Stimulated activated CD8-positive, alpha-beta memory T cell treated with anti-CD3 and anti-CD28 coated beads, Interleukin-15, amount 100 ng/mL, for 48 hours (primary cell): ENCODE results near the gene RFT1.
A peak's percentile ranks its signal among the peaks of the same experiment; 100 is the strongest.
"Not testable (repeated sequence)": the region's sequence is repeated elsewhere in the genome, so short reads cannot be mapped to it uniquely, and the experiment has no call there.

Source experiments
- DNase-seq, 2 donors: peaks; one replicate each; pipeline ENCODE4 v3.0.0-alpha.2; 2020; ENCODE audit warnings: low read depth in 2 of 2

Gene RFT1

DNA sequence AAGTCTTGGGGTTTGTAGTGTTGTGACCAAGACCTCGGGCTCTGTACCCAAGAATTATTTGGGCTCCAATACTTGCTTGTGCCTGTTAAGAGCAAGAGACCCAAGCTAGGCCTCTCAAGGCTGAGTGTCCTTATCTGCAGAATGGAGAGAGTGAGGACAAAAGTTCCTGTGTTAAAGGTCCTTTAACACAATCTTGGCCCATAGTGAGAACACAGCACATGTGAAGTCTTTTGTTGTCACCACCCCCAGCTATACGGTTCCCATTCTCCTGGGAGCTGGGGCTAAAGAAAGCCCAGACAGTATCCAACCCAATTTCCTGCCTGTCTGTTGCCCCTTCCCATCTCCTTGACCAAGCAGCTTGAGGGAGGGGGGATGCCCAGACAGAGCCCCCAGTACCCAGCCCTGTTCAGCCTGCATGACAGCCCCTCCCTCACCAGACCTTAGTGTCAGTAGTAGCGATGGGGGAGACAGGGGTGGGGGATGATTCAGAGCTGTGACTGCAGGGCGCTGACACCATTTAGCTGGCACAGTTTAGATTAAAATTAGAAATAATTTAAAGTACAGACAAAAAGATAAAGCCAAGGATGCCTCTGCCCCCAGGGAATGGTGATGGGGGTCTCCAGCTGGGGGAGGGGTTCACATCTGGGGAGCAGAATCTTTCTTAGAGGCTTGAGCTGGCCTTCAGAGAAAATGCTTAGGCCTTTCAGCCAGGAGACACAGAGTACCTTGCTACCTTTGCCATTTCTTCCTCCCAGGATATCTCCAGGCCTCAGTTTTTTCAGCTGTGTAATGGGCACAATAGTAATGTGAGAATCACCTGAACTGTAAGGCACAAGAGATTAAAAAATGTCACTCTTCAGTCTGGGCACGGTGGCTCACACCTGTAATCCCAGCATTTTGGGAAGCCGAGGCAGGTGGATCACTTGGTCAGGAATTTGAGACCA is 33.5 kb upstream of the RFT1 start:
- DNase-seq, result no peak

DNA sequence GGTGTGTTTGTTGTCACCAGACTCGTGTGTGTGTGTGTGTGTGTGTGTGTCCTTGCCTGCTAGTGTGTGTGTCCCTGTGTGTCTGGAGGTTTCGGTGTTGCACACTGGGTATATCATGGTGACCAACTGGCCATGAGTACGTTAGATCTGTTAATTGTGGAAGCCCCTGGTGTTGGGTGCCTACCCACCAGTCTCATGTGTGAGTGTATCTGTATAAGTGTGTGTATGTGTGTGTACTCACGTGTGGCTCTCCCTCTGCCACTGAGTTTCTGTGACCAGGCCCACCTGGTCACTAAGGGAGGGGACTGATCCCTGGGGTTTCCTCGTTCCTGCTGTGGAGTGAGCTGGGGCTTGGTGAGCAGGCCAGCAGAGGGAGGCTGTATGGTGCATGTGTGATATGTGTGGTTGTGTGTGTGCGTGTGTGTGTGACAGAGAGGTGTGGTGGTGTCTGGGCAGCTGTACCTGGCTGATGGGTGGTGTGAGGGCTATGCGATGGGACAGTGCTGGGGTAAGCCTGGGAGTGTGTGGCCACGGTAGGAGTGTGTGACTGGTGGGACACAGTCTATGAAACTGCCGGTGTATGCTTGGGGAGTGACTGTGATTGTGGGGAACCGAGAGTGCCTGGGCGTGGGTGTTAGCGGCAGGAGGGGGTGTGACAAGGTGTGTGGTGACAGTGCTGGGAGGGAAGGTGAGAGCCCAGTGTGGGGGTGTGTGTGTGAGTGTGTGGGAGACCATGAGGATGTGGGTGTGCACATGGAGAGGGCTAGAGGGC is 32.6 kb upstream of the RFT1 start:
- DNase-seq, result peak in 1 of 2 donors; percentile 24

DNA sequence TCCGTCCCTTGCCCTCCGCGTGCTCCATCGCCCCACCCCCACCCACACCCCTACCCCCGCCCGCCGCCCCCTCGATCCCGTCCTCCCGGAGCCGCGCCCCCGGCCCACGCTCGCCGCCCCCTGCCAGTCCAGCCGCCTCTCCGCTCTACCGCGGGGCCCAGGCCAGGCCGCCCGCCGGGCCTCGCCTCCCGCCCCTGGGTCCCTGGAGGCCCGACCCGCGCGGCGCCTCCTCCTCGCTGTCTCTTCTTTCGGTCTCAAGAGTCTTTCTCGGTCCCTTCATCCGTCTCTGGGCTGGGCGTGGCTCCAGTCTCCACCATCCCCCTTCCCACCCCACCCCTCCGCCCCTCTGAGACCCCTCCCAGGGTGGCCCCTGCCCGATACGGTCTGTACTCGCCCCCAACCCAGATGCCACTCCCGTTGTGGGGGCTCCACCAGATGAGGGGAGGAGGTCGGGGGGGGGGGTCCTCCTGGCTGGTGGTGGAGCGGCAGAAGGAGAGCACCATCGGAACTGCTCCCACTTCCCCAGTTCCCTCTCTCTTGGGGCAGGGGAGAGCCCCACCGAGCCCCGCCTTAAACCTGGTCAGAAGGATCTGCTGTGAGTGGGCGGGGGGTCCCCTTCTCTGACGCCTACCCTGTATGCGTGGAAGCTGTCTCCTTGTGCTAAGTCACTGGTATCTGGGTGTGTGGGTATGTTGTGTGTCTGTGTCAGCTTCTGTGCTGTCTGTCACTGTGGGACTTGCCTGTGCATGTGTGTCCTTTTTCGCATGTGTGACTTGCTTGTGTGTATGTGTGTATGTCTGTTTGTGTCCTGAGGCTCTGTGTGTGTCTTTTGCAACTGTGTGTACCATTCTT is 31.8 kb upstream of the RFT1 start:
- DNase-seq, result peak in 1 of 2 donors; percentile 11

DNA sequence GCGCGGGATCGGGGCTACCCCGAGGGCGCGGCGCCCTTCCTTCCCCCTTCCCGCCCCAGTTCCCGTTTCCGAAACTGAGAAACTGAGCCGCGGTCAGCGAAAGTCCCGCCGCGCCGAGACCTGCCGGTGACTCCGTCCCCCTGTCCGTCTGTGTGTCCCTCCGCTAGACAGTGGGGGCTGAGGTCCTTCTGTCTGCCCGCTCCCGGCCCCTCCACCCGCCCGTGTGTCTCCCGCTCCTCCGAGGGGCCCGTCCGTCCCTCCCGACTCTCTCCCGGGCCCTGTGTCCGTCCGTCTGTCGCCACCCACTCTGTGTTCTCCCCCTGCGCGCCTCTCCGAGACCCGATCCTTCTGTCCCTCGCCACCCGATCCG is 31.2 kb upstream of the RFT1 start:
- DNase-seq, result no peak

DNA sequence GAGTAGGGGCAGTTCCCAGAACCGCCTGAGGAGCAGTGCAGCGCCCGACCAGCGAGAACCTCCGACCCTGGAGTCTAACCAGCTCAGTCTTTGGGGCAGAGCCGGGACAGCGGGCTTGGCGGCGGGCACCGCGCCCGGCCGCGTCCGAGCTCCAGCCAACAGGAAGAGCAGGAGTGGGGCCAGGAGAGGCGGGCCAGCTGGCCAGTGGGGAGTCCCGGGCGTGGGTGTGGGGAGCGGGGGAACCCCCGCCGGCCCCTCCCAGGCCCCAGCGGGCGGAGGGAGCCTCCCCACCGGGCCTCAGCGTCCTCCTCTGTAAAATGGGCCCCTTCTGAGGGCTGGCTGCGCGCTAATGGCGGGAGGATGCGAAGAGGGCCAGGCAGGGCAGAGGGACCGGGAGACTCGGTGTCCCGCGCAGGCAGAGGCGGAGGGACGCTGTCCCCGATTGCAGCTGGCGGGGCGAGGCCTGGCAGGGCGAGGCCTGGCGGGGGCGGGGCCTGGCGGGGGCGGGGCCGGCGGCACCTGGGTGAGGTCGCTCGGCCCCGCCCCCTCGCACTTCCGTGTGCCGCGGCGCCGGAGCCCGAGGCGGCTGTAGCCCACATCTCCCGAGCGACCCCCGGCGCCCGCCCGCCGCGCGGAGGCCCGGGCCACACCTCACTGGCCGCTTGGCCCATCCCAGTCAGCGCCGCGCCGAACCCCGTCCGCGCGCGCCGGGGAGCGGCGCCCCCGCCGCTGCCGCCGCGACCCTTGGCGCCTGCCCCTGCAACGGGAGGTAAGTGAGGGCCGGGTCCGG is 30.6 kb upstream of the RFT1 start, which contains the start of gene PRKCD:
Gene PRKCD (plus strand): TSS at position 550 of the 790 bp plus-strand sequence. CDS start 17,214 bp downstream, outside the sequence.
- DNase-seq, result peak; percentile 64 to 72

DNA sequence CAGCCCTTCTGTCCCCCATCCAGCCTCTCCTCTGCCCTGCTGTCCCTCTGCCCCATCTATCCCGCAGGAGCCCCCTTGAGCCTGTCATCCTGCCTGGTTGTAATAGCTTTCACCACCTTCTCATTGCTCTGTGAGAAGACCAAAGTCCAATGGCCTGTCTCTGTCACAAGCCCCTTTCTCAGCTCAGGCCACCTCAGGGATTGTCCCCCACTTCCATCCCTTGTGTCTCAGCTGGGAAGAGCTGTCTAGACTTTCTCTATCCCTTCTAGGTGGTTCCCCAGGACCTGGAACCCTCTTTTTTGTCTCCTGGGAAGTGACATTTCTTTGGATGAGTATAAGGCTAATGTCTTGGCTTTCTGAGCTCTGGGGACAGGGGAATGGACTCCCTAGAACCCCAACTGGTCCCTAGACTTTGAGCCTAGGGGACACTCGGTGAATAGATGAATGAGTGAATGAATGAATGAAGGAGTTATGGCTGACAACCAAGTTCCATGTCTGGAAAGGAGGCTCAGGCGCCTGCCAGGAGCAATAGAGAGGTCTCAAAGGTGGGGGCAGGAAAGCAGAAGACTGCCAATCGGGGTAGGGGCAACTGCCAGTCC is 29.9 kb upstream of the RFT1 start:
- no peak for DNase-seq

DNA sequence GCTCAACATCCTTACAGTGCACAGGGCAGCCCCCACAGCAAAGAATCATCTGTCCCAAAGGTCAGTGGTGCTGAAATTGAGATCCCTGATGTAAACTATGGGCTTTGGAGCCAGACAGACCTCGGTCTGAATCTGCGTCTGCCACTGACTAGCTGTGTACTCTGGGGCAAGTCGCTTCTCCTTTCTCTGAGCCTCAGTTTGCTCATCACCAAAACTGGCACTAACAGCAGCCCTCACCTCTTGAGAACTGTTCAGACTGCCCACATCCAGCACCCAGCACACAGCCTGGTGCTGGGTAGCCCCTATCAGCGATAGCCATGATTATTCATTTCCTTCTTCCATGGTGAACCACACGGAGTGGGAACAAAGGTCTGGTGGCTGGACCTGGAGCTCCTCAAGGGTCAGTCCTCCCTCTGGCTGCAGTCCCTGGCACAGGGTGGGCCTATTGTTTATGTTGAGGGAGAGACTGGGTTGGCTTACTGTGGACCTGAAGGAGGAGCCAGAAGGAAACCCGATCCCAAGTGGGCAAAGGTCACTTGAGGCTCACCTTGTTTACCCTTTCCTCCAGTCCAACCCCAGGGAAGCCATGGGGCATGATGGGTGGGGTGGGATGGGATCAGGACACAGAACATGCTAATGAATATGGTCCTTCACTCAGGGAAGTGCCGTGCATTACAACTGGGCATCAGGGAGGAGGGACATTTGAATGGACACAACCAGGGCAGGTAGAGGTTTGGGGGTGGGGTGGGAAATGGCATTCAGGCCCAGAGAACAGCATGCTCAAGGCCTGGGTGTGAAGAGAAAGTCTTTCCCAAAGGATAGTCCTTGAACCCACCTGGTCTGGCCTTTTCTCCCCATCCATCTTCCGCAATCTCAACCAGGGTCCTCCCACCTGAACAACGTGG is 29.2 kb upstream of the RFT1 start:
- no peak for DNase-seq

DNA sequence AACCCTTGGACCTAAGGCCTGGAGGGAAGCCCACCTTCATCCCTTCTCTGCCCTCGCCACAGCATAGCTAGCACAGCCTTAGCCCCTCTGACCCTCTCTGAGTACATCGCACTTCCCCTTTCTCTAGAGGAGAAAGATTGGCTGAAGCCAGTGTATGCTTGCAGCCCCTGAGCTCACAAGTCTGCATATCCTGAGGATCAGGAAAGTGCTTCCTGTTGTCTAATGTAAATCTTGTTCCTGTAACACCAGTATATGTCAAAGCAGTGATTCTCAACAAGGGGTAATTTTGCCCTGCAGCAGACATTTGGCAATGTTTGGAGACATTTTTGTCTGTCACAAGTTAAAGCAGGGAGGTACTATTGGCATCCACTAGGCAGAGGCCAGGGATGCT is 28.5 kb upstream of the RFT1 start:
- DNase-seq, result no peak

DNA sequence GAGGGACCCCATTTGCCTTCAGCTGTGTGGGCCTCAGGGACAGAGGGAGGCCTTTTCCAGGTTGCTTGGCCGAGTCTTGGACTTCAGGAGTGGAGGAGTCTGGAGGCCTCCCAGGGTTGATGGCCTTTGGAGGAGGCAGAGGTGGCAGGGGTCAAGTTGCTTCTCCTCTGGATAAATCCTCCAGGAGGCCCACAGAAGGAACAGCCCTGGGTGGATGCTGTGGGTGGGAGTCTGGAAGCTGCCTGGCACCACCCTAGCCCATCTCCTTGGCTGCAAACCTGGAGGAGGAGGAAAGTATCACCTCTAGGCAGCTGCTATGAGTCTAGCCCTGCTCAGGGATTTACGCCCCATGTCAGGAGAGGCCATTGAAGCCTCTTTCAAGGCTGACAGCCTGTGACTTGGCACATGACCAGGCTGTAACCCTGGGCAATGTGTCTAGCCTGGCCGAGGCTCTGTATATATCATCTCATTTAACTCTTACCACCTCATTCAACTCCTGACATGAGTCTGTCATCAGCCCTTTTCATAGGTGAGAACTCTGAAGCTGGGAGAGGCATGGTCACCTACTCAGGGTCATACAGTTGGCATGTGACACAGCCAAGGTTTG is 27.8 kb upstream of the RFT1 start:
- no peak for DNase-seq

DNA sequence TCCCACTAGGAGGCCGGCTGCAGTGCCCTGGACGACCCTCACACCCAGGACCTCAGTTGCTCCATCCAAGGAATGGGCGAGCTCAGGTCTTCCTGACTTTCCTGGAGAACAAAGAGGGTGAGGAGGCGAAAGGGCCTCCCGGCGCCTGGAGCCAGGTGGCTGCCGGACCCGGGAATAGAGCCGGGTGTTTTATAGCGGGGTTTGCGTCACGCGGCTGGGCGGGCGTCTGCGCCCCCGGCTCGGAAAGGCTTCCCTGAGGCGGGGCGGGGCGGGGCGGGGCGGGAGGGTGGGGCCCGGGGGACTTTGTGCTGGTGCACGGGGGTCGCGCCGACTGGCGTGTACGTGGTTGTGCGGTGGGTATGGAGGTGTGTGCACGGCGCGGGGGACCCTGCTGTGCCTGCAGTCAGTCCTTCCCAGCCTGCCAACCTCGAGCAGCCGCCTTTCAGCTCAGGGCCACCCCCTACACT is 26.2 kb upstream of the RFT1 start:
- no peak for DNase-seq

DNA sequence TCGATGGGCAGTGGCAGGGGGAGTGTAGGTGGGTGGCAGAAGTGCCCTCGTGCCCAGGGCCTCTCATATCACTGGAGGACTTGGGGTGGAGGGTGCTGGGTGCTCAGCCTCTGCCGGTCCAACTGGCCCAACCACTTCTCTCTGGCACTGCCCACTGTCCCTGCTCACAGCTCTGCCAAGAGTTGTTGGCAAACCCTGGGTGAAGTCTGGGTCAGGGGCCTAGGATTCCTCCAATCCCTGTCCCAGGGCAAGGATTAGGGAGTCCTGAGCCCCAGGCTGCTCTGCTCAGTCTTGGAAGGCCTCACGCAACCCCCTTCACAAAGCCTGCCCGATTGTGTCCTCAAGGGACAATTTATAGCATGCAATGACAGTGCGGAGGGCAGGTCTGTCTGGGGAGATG is 25.5 kb upstream of the RFT1 start:
- DNase-seq, result no peak

DNA sequence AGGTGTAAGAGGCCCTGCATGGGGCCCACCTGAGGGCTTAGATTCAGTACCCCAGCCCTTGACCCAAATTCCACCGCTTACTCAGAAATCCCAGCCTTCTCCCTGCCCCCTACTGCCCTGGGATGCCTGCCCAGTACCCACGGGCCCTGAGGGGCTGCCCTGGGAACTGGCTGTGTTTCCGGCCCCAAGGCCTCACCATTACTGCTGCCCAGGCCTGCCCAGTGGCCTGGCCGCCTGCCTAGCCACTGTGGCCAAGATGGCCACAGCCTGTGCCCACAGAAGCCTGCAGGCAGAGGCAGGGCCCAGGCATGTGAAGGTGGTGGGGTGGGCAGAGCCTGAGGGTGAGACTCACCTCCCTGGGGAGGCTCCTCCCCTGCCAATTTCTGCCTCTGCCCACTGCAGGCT is 24.6 kb upstream of the RFT1 start:
- DNase-seq, result no peak

DNA sequence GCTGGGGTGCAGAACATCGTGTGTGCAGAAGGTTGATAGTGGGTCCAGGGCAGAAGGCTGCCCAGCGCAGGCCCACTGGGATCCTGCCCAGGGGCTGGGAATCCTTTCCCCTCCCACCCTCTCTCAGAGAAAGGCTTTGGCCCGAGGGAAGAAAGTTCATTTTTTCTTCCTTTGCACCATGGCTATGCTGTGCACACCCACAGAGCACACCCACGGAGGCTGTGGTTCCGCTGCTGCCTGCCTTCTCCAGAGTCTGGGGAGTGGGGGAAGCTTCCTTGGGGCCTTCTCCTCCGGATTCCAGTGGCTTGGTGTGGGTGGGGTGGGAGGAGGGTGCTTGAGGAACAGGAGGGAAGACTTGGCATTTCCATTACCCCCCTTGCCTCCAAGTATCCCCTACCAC is 23.7 kb upstream of the RFT1 start:
- DNase-seq, result no peak

DNA sequence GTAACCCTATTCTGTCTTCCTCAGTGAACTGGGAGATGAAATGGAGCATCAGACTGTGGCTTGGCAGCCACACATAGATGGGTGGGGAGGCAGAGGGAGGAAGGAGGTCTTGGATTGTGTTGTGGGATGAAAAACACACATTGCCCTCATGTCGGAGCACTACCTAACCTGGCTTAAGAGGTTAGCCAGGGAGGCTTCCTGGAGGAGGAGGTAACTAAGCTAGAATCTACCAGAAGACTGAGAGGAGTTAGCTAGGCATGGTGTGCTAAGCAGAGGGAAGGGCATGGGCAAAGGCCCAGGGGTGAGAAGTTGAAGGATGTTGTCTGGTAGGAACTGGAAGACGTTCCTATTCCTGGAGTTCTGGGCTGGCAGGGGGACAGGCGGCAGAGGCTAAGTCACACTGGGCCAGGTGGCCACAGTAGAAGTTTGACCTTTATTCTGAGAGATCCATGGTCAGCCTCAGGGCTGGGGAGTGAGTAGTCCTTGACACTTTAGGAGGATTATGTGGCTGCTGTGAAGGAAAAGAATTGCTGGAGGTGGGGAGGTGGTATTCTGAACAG is 23.1 kb upstream of the RFT1 start:
- DNase-seq, result no peak

DNA sequence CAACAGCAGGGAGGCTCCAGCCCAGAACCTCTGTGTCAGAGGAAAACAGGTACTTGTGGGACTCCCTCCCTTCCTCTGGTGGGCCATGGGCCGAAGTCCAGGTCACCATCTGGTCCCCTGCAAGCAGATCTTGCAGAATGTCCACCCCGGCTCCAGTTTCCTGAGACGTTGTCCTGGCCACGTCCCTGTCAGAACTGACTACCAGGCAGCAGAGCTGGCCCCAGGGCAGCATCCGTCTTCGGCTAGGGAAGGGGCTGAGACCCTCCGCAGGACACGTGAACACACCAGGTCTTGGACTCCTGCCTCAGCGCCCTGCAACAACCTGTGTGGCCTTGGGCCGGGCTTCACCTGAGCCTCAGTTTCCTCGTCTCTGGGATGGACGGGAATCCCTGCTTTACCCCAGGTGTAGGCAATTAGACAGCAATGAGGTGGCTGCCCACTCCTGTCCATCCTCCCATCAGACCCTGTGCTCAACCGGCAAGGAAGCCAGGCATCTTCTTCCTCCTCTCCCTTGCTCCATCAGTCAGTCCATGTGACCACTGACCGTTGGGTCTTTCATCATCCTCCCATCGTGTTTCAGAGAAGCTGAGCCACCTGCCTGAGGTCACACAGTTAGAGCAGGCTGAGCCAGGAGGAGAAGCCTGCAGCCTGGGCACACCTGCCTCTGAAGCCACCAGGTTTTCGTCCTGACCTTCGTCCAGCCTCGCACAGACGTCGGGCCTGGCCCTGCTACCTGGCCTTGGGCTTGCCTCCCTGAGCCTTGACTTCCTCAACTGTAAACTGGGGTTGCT is 21.8 kb upstream of the RFT1 start:
- DNase-seq, result no peak

DNA sequence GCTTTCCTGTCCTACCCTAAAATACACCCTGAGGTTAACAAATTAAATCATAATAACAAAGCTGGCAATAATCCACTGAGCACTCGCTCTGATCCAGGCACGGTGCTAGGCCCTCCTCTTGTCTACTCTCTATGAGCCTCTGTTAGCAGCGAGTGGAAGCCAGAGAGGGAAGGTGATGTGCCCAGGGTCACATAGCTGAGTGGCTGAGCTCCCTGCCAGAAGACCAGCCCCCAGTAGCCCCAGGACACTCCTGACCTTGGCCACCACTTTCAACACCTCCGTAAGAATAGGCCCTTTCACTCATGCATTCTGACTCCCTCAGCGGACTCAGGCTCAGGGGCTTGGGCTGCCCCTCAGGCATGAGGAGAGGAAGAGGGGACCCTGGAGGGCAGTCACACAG is 21.2 kb upstream of the RFT1 start:
- no peak for DNase-seq

DNA sequence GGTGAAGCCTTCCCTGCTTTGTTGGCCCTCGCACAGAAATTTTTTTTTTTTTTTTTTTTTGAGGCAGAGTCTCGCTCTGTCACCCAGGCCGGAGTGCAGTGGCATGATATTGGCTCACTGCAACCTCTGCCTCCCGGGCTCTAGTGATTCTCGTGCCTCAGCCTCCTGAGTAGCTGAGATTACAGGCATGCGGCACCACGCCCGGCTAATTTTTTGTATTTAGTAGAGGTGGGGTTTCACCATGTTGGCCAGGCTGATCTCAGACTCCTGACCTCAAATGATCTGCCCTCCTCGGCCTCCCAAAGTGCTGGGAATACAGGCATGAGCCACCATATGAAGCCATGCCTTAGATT is 20.8 kb upstream of the RFT1 start:
- DNase-seq, result not testable (repeated sequence)
